Stimulated activated CD4-positive, alpha-beta T cell treated with anti-CD3 and anti-CD28 coated beads, TNF-alpha, amount 100 ng/mL, for 1 hour (primary cell): ENCODE data around the gene MORC4.

Source experiments
- DNase-seq, 3 donors: peaks; one replicate each; pipeline ENCODE4 v3.0.0-alpha.2; 2020; ENCODE audit warnings: low read depth in 3 of 3, low spot score in 1 of 3

The MORC4 gene

DNA sequence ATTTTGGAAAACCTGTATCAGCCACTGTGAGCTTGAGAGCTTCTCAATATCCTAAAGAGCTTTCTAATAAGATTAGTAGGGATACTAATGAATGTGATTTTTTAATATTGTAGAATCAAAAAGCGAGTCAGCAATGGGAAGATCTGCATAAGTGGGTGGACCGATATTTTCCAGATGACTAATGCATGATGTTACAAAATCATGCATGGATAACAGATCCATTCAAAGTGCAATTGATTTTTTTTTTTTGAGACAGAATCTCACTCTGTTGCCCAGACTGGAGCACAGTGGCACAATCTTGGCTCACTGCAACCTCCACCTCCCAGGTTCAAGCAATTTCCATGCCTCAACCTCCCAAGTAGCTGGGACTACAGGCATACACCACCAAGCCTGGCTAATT lies 87.1 kb downstream of the MORC4 start:
- DNase-seq = no peak

DNA sequence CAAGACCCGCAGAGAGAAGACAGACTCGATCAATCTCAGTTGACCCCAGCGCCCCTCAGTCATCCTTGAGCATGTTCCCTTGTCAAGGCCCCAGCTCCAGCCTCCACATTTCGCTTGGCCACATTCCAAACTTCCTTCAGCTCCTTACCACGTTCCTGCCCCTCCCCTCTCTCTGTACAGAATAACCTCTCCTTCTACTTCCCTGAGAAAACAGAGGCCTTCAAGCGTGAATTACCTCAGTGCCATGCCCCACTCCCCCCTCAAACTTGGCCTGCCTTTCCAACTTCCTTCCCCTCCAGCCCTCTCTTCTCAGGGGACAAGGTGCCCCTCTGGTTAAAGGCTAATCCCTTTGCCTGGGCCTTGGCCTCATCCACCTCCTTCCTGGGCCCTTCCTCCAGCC lies 93.7 kb downstream of the MORC4 start:
- no peak for DNase-seq

GRCh38 chrX:106905064-106905708 lies 94.8 kb downstream of the MORC4 start:
- DNase-seq = no peak

DNA sequence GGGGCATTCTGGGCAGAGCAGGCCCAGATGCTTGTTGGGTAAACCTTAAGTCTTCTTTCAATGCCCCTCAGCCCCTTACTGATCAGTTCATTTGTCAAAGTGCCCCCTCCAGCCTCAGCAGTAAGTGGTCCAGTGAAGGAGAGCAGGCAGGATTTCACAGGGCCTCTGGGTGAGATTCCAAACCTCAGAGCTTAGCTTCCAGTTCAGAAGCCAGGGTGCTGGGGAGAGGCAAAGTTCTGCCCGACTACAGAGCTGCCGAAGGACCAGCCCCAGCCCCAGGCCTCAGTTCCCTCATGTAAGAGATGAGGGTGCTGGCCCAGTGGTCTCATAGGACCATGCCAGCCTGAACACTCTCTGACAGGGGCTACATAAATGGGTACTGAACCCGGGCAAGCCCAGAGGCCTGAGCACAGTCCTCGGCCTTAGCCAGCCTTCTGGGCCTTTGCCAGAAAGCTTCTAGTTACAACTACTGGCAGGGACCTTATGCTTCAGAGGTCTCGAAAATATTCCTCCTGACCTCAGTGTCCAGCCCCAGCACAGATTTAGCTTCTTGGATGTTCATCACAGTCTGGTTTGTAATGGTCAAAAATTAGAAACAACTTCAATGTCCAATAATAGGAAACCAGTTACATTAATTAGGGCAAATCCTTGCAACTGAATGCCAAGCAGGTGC lies 96.0 kb downstream of the MORC4 start:
- no peak for DNase-seq

GRCh38 chrX:106903291-106903824 lies 96.7 kb downstream of the MORC4 start, which contains the start of gene RIPPLY1:
Gene RIPPLY1, minus strand, starts transcription at chrX:106903341. Its CDS starts 54 bp downstream, at chrX:106903287.
- DNase-seq = no peak

DNA sequence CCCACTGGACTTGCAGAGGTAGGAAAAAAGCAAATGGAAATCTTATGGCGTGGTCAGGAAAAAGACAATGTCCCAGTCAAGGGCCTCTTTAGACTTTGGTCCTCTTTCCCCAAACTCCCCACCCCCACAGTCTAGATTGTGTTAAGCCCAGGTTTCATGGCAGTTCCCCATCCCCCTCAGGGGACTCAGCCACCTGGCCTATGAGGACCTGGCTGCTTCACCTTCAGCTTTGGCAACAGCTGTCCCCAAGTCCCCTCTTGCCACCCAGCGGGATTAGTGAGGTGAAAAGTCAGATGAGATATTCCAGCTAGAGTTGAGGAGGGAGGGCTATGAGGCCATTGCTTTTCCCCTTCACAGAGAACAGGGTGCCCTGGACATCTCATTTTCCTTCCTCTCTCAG lies 97.3 kb downstream of the MORC4 start:
- no peak for DNase-seq

DNA sequence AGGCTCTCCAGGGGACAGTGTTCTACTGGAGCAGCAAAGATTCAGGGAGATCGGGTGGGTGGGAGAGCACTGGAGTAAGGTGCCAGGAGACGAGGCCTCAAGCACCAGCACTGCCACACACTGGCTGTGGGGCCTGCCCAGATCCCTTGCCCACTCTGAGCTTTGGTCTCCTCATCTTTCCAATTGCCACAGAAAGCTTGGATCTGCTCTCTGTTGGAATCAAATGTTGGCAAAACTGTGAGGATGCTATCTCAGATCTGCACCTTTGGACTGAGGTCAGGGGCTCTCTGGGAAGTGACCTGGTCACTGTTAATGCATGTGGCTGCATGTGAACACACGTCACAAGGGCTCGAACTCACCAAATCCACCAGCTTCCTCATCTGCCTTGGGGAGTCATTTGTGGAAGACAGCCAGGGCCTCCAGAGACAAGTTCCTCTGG lies 98.2 kb downstream of the MORC4 start:
- DNase-seq = no peak

DNA sequence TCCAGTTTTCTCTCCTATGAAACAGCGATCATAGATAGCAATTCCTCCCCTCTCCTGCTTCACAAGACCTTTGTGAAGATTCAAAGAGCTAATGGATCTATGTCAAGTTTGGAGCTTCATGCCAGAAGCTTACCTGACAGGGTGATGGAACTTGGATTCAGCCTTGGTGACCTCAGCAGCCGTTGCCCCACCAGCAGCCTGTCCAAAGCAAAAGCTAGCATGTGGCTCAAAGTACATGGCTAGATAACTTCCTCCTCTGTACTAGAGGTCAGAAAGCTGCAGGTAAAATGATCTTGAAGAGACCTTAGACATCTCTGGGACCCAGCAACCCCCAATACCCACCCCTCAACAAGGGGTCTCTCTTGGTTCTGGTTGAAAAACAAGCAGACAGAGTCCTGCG lies 98.7 kb downstream of the MORC4 start:
- no peak for DNase-seq

GRCh38 chrX:106899841-106900240 lies 100.2 kb downstream of the MORC4 start:
- no peak for DNase-seq

DNA sequence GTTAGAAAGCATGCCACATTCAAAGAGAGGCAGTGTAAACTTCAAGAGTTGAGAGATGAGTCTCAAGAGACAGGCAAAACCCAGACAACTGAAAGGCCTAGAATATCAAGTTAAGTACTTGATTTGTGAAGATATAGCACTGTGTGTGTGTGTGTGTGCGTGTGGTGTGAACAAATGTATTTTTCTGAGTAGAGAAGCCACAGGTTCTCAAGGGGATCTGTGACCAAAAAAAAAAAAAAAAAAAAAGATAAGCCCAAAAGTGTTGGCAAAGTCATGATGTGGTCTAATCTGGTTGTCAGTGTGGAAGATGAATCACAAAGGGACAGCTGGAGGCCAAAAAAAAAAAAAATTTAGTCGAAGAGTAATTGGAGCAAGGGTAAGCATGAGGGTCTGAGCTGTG lies 100.7 kb downstream of the MORC4 start:
- DNase-seq = no peak

DNA sequence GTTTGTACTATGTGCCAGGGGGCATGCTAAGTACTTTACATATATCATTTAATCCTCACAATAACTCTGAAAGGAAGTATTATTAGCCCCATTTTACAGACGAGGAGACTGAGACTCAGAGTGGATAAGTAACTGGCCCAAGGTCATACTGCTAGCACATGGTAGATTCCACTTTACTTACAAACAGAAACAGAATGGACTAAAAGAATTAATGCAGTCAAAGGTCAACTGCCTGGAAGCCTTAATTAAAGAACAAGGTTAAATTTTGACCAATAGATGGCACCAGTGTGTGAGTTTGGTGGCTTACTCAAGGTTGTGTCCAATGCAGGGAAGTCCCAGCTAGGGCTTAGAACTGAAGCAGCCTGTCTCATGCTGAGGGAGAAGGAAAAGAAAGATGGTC lies 101.5 kb downstream of the MORC4 start:
- DNase-seq = no peak

GRCh38 chrX:106897259-106897658 lies 102.8 kb downstream of the MORC4 start:
- DNase-seq = no peak

- DNase-seq = no peak
Measured at GRCh38 chrX:106894978-106895452, 105.0 kb downstream of the MORC4 start.

- DNase-seq = peak in 2 of 3 donors; percentile 2 to 17
Measured at GRCh38 chrX:106894392-106894909, 105.6 kb downstream of the MORC4 start.

DNA sequence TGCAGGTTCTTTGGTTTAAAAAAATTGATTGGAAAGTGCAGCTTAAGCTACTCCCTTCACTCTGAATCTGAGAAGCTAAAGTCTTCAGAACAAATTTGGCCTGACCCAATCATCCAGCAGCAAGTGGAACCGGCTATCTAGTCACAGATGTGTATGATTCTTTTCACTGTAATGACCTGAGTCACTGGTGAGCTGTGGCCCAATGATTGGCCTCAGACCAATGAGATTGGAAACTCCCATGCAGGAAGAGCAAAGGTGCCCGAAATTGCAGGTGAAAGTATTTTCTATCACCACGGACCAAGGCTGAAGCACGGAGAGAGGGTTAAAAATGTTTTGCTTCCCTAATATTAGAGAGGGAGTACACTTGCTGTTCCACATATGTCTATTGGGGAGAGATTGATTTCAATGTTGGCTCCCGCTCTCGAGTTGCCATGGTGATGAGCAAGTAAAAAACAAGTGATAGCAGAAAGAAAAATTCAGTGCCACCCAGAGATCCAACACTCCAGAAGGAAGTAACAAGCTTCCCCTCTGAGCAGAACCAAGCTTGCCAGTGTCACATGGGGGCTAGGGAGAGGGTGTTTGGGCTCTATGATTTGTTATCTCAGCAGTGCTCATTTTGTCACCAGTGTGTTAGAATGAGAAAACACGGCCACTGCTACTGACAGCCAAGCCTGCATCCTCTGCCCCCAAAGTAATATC lies 108.1 kb downstream of the MORC4 start:
- DNase-seq = no peak
